ENCODE data around the gene CHRNA1. TPM values are rescaled to one million over a fixed set of nuclear protein-coding genes. Genes with fewer than 3 reads are reported as not detected.
A peak's percentile ranks its signal among the peaks of the same experiment; 100 is the strongest.
"Not testable (repeated sequence)": the region's sequence is repeated elsewhere in the genome, so short reads cannot be mapped to it uniquely, and the experiment has no call there.

CHRNA1 gene
- polyA plus RNA-seq, 4 donors = 1.7 to 4.7 (median 3.6) TPM

- DNase-seq (ENCODE audit: low read depth in 4 of 4, low spot score in 3 of 4) = no peak
These were observed 45.7 kb downstream of the CHRNA1 start for GRCh38 chr2:174718591-174718990.

GRCh38 chr2:174717916-174718315 lies 46.4 kb downstream of the CHRNA1 start:
- DNase-seq (ENCODE audit: low read depth in 4 of 4, low spot score in 3 of 4) = no peak

- no peak for DNase-seq (ENCODE audit: low read depth in 4 of 4, low spot score in 3 of 4)
These were observed 47.0 kb downstream of the CHRNA1 start for GRCh38 chr2:174717273-174717672.

GRCh38 chr2:174716785-174717184 lies 47.5 kb downstream of the CHRNA1 start:
- no peak for DNase-seq (ENCODE audit: low read depth in 4 of 4, low spot score in 3 of 4)

- no peak for DNase-seq (ENCODE audit: low read depth in 4 of 4, low spot score in 3 of 4)
These were observed 50.6 kb downstream of the CHRNA1 start for GRCh38 chr2:174713686-174714085.

- no peak for DNase-seq (ENCODE audit: low read depth in 4 of 4, low spot score in 3 of 4)
These were observed 53.1 kb downstream of the CHRNA1 start for GRCh38 chr2:174711206-174711605.

GRCh38 chr2:174709416-174710004 lies 54.8 kb downstream of the CHRNA1 start:
- DNase-seq (ENCODE audit: low read depth in 4 of 4, low spot score in 3 of 4) = not testable (repeated sequence)

GRCh38 chr2:174708713-174709112 lies 55.6 kb downstream of the CHRNA1 start:
- DNase-seq (ENCODE audit: low read depth in 4 of 4, low spot score in 3 of 4) = no peak

GRCh38 chr2:174705321-174705720 lies 59.0 kb downstream of the CHRNA1 start:
- no peak for DNase-seq (ENCODE audit: low read depth in 4 of 4, low spot score in 3 of 4)

GRCh38 chr2:174704642-174705041 lies 59.6 kb downstream of the CHRNA1 start:
- no peak for DNase-seq (ENCODE audit: low read depth in 4 of 4, low spot score in 3 of 4)

- no peak for DNase-seq (ENCODE audit: low read depth in 4 of 4, low spot score in 3 of 4)
These were observed 60.2 kb downstream of the CHRNA1 start for GRCh38 chr2:174704061-174704460.

GRCh38 chr2:174703430-174703829 lies 60.8 kb downstream of the CHRNA1 start:
- no peak for DNase-seq (ENCODE audit: low read depth in 4 of 4, low spot score in 3 of 4)

GRCh38 chr2:174702541-174702940 lies 61.7 kb downstream of the CHRNA1 start:
- no peak for DNase-seq (ENCODE audit: low read depth in 4 of 4, low spot score in 3 of 4)

GRCh38 chr2:174699993-174700766 lies 64.1 kb downstream of the CHRNA1 start:
- peak; percentile 23 to 34 (median 30) for DNase-seq (ENCODE audit: low read depth in 4 of 4, low spot score in 3 of 4)

Other genes starting within 250 kb of the CHRNA1 start
- 10 to 100 TPM; 26.7 to 30.8 (median 28.4) TPM for gene WIPF1, start 166.7 kb downstream of the CHRNA1 start, polyA plus RNA-seq (ENCODE audit: insufficient read length in 4 of 4)
- gene CHN1, start 240.9 kb upstream of the CHRNA1 start, polyA plus RNA-seq (ENCODE audit: insufficient read length in 4 of 4) = 10 to 100 TPM; 24.7 to 28.8 (median 25.3) TPM